B cell (primary cell): ENCODE data around the gene ARL14EPL. TPM values are rescaled to one million over a fixed set of nuclear protein-coding genes. Genes with fewer than 3 reads are reported as not detected.

Experiments
- ATAC-seq: fragments of 200-7000 bp; cut with Tn5 transposase; one replicate; pipeline ENCODE4 v1.10.0; 2021; ENCODE audit warnings: low read depth, mild to moderate bottlenecking, moderate number of reproducible peaks, moderate library complexity
- CTCF ChIA-PET: fragments of 350-600 bp; sonication (Branson Sonifier 250); formaldehyde crosslinking; loops from one replicate; lab custom pipeline; 2021; ENCODE audit warnings: antibody characterized with exemption, inconsistent platforms; lab: Charles Lee
- POLR2A ChIA-PET: fragments of 350-600 bp; sonication (Branson Sonifier 250); formaldehyde crosslinking; loops from one replicate; lab custom pipeline; 2021; ENCODE audit warnings: antibody characterized with exemption; lab: Charles Lee
- DNase-seq: peaks from one replicate; pipeline ENCODE4 v3.0.0; 2013
- H2AFZ ChIP-seq: 2 replicates; pipeline ENCODE4 v1.6.1; 2012; ENCODE audit warnings: mild to moderate bottlenecking, low read depth, low read length; ENCODE audit not compliant: insufficient read depth, poor library complexity, severe bottlenecking
- H3K27ac ChIP-seq, 2 donors: 1 replicate in 1 of 2; 2 replicates in 1 of 2; pipeline ENCODE4 v1.5.1; 2012 to 2013; ENCODE audit warnings: low read length in 2 of 2, mild to moderate bottlenecking in 2 of 2, moderate library complexity in 1 of 2
- H3K27me3 ChIP-seq, 4 experiments: fragments of 200-600 bp in 1 of 4; sonication (generic) in 1 of 4; replicated peaks in 1 of 4; 1 replicate in 2 of 4; 2 replicates in 2 of 4; pipeline versions ENCODE4 v1.6.1 to v1.7.0; 2013 to 2016; ENCODE audit warnings: low read length in 3 of 4, mild to moderate bottlenecking in 2 of 4, mixed read lengths in 1 of 4, moderate library complexity in 1 of 4; ENCODE audit not compliant: insufficient read depth in 4 of 4, control insufficient read depth in 3 of 4; ENCODE audit errors: control extremely low read depth in 1 of 4
- H3K36me3 ChIP-seq, 2 experiments: replicated peaks in 1 of 2; 1 replicate in 1 of 2; 2 replicates in 1 of 2; pipeline versions ENCODE4 v1.6.1 to v1.7.1; 2013; ENCODE audit warnings: low read length in 1 of 2; ENCODE audit not compliant: insufficient read depth in 2 of 2, control insufficient read depth in 1 of 2; ENCODE audit errors: control extremely low read depth in 1 of 2, extremely low read depth in 1 of 2
- H3K4me1 ChIP-seq, 2 donors: fragments of 200-600 bp in 1 of 2; sonication (generic) in 1 of 2; 1 replicate in 1 of 2; 2 replicates in 1 of 2; pipeline versions ENCODE4 v1.5.1 to v1.6.1; 2013 to 2017; ENCODE audit warnings: low read length in 2 of 2; ENCODE audit not compliant: control insufficient read depth in 2 of 2, insufficient read depth in 2 of 2
- H3K4me2 ChIP-seq: replicated peaks from 2 replicates; pipeline ENCODE3; 2012; ENCODE audit warnings: mild to moderate bottlenecking, low read depth, low read length; ENCODE audit not compliant: poor library complexity, severe bottlenecking
- H3K4me3 ChIP-seq, 5 experiments: fragments of 200-600 bp in 1 of 5; sonication (generic) in 1 of 5; 1 replicate in 3 of 5; 2 replicates in 2 of 5; pipeline versions ENCODE4 v1.5.1 to v1.7.0; 2011 to 2016; ENCODE audit warnings: low read length in 4 of 5, mild to moderate bottlenecking in 4 of 5, low read depth in 2 of 5, control low read depth in 1 of 5, moderate library complexity in 1 of 5; ENCODE audit not compliant: insufficient read depth in 1 of 5; ENCODE audit errors: control extremely low read depth in 1 of 5, extremely low read depth in 1 of 5
- H3K79me2 ChIP-seq: fragments of 200-600 bp; sonication (generic); one replicate; pipeline ENCODE4 v1.6.0; 2016; ENCODE audit warnings: low read length; ENCODE audit not compliant: control insufficient read depth, insufficient read depth
- H3K9ac ChIP-seq: fragments of 200-600 bp; sonication (generic); 2 replicates; pipeline ENCODE4 v1.6.1; 2017; ENCODE audit warnings: mild to moderate bottlenecking, low read length, moderate library complexity
- H3K9me3 ChIP-seq, 3 donors: one replicate each; pipeline versions ENCODE4 v1.6.1 to v1.7.1; 2013; ENCODE audit warnings: low read length in 2 of 3; ENCODE audit not compliant: control insufficient read depth in 2 of 3, insufficient read depth in 1 of 3; ENCODE audit errors: control extremely low read depth in 1 of 3
- H4K20me1 ChIP-seq: 2 replicates; pipeline ENCODE4 v1.6.0; 2012; ENCODE audit warnings: mild to moderate bottlenecking, low read length; ENCODE audit not compliant: insufficient read depth, control insufficient read depth, poor library complexity, severe bottlenecking
- H3K27ac Mint-ChIP-seq: one replicate; pipeline ENCODE4 v1.8.0; 2021; ENCODE audit warnings: mixed read lengths
- H3K27me3 Mint-ChIP-seq: one replicate; pipeline ENCODE4 v1.8.0; 2021; ENCODE audit warnings: mixed read lengths
- H3K4me1 Mint-ChIP-seq: one replicate; pipeline ENCODE4 v1.8.0; 2021; ENCODE audit warnings: mixed read lengths
- H3K4me3 Mint-ChIP-seq: one replicate; pipeline ENCODE4 v1.8.0; 2021; ENCODE audit warnings: mixed read lengths
- H3K9me3 Mint-ChIP-seq: one replicate; pipeline ENCODE4 v1.8.0; 2022; ENCODE audit warnings: mixed read lengths; ENCODE audit not compliant: insufficient read depth
- EZH2 ChIP-seq: IDR thresholded peaks from 2 replicates; pipeline ENCODE4 v1.6.1; 2012; ENCODE audit warnings: borderline replicate concordance, low read depth, mild to moderate bottlenecking, moderate library complexity, low read length; ENCODE audit not compliant: insufficient read depth, poor library complexity, severe bottlenecking
- WGBS: methylation state at CpG from one replicate; pipeline ENCODE4 v1.1.5; 2013; ENCODE audit warnings: missing lambda C conversion rate; ENCODE audit not compliant: insufficient coverage; 5-methylcytosine and 5-hydroxymethylcytosine counted together
- intact Hi-C: fragments of 100-400 bp; cut with micrococcal nuclease; formaldehyde crosslinking; loops from one replicate; pipeline ENCODE4 v1.10.0; 2022
- polyA plus RNA-seq: library from polyadenylated mRNA; depleted of rRNA; stranded (reverse); fragments of >200 nt; gene quantifications from 2 replicates; pipeline ENCODE4 v1.2.3, GENCODE V29; 2012
- total RNA-seq, 2 donors: library from RNA; stranded (reverse); fragments of 120-200 nt in 1 of 2; gene quantifications; 1 replicate in 1 of 2; 2 replicates in 1 of 2; pipeline versions ENCODE4 v1.2.3 to v1.2.4, GENCODE V29; 2013 to 2022
- TF ChIP-seq, protein P1 (sequence below): fragments of 200-600 bp; IDR thresholded peaks from one replicate; pipeline ENCODE4 v1.8.0; 2022; ENCODE audit warnings: antibody characterized with exemption, mild to moderate bottlenecking

Gene ARL14EPL
- total and polyA plus RNA-seq, 2 donors (not counting 1 experiment from before 2014, with no cell fraction given) = 0.19 TPM; not detected in 1

GRCh38 chr5:116045821-116046220 is 13.5 kb downstream of the ARL14EPL start:
- ATAC-seq (no peak), DNase-seq (no peak)
- POLR2A ChIA-PET = no interaction called here
- no peak overlapping the region for H2AFZ ChIP-seq
- H3K4me1 ChIP-seq = no peaks in the 10 kb centered on the region
- Mint-ChIP-seq H3K4me3 (no peak overlapping the region), H3K27ac (no peak overlapping the region), H3K9me3 (no peaks in the 10 kb centered on the region), H3K4me1 (peaks cover 2% of the 10 kb centered on the region), H3K27me3 (no peaks in the 10 kb centered on the region)
- intact Hi-C loops = no loop called here
- CTCF ChIA-PET = no interaction called here
- no CpG with 5 or more reads among the region's 2 CpGs for WGBS
- no peak overlapping the region for H3K4me3 ChIP-seq
- no peak overlapping the region for H3K27ac ChIP-seq
- H3K27me3 ChIP-seq = no peaks in the 10 kb centered on the region
- H3K9ac ChIP-seq = no peak overlapping the region
- H3K9me3 ChIP-seq = no peaks in the 10 kb centered on the region
- H3K79me2 ChIP-seq = no peaks in the 10 kb centered on the region
- H4K20me1 ChIP-seq = no peaks in the 10 kb centered on the region
- no peak overlapping the region for H3K4me2 ChIP-seq
- H3K36me3 ChIP-seq = no peaks in the 10 kb centered on the region
- TF ChIP-seq EZH2 = no peak
- TF ChIP-seq, protein P1, sequence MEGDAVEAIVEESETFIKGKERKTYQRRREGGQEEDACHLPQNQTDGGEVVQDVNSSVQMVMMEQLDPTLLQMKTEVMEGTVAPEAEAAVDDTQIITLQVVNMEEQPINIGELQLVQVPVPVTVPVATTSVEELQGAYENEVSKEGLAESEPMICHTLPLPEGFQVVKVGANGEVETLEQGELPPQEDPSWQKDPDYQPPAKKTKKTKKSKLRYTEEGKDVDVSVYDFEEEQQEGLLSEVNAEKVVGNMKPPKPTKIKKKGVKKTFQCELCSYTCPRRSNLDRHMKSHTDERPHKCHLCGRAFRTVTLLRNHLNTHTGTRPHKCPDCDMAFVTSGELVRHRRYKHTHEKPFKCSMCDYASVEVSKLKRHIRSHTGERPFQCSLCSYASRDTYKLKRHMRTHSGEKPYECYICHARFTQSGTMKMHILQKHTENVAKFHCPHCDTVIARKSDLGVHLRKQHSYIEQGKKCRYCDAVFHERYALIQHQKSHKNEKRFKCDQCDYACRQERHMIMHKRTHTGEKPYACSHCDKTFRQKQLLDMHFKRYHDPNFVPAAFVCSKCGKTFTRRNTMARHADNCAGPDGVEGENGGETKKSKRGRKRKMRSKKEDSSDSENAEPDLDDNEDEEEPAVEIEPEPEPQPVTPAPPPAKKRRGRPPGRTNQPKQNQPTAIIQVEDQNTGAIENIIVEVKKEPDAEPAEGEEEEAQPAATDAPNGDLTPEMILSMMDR = no peak

- H3K4me3 ChIP-seq = no peak overlapping the region
- ATAC-seq = no peak
- H3K4me1 ChIP-seq = no peaks in the 10 kb centered on the region
- Mint-ChIP-seq H3K4me3 (no peak overlapping the region), H3K27me3 (no peaks in the 10 kb centered on the region), H3K27ac (no peak overlapping the region), H3K4me1 (peaks cover 2% of the 10 kb centered on the region), H3K9me3 (no peaks in the 10 kb centered on the region)
- H3K79me2 ChIP-seq = no peaks in the 10 kb centered on the region
- DNase-seq = no peak
- no CpG with 5 or more reads among the region's 3 CpGs for WGBS
- no peak for TF ChIP-seq EZH2
- TF ChIP-seq, protein P1 = no peak
- no peaks in the 10 kb centered on the region for H4K20me1 ChIP-seq
- H3K9me3 ChIP-seq = no peaks in the 10 kb centered on the region
- H3K36me3 ChIP-seq = no peaks in the 10 kb centered on the region
- ChIA-PET CTCF (no interaction called here), POLR2A (no interaction called here)
- intact Hi-C loops = no loop called here
- no peak overlapping the region for H3K4me2 ChIP-seq
- H3K27me3 ChIP-seq = no peaks in the 10 kb centered on the region
- no peak overlapping the region for H2AFZ ChIP-seq
- H3K27ac ChIP-seq = no peak overlapping the region
- H3K9ac ChIP-seq = no peak overlapping the region
Observed at GRCh38 chr5:116046261-116046660, 14.0 kb downstream of the ARL14EPL start.
